HepG2 (cell line): Measurements from ENCODE around the gene TNFAIP8L2. TPM values are rescaled to one million over a fixed set of nuclear protein-coding genes. Genes with fewer than 3 reads are reported as not detected.

Source experiments
- ATAC-seq: fragments of 200-7000 bp; cut with Tn5 transposase; 3 replicates; pipeline ENCODE4 v1.9.1; 2020; ENCODE audit warnings: mild to moderate bottlenecking, moderate library complexity
- BruUV-seq: library from RNA; stranded (reverse); fragments of 400-500 nt; replicated peaks from 2 replicates; lab custom pipeline; 2021; lab: Mats Ljungman, UMichigan
- CTCF ChIA-PET: fragments of 300-600 bp; formaldehyde crosslinking; extraction: SDS; loops from one replicate; lab custom pipeline; 2021; ENCODE audit warnings: low total read pairs, inconsistent platforms, low intra/inter-chr PET ratio; lab: Yijun Ruan, JAX
- POLR2A ChIA-PET: fragments of 350-600 bp; sonication (Branson Sonifier 250); formaldehyde crosslinking; loops from one replicate; lab custom pipeline; 2020; ENCODE audit warnings: antibody characterized with exemption, inconsistent platforms; lab: Yijun Ruan, JAX
- DNase-seq: peaks from one replicate; pipeline ENCODE4 v3.0.0-alpha.2; 2015; ENCODE audit warnings: low spot score
- FAIRE-seq: peaks from 3 replicates; lab custom pipeline; 2011; peaks lifted over from hg19 to GRCh38; lab: Jason Lieb, UNC
- H2AFZ ChIP-seq: one replicate; pipeline ENCODE4 v1.6.1; 2011; ENCODE audit warnings: low read length, inconsistent platforms
- H3K27ac ChIP-seq: fragments of 300-600 bp; 3 replicates; pipeline ENCODE4 v1.8.0; 2011; ENCODE audit warnings: mixed run types, mild to moderate bottlenecking, mixed read lengths, low read length, inconsistent platforms; ENCODE audit not compliant: insufficient read depth; ENCODE audit errors: extremely low read length
- H3K27me3 ChIP-seq, 2 experiments: fragments of 200-600 bp in 1 of 2; 2 replicates in 1 of 2; 3 replicates in 1 of 2; pipeline versions ENCODE4 v1.6.0 to v1.8.0; 2011; ENCODE audit warnings: low read length in 2 of 2, mild to moderate bottlenecking in 2 of 2, moderate library complexity in 2 of 2, inconsistent platforms in 1 of 2; ENCODE audit not compliant: insufficient read depth in 2 of 2, control insufficient read depth in 1 of 2
- H3K36me3 ChIP-seq, 2 experiments: fragments of 200-600 bp in 1 of 2; replicated peaks in 1 of 2; 2 replicates in 1 of 2; 3 replicates in 1 of 2; pipeline versions ENCODE4 v1.5.1 to v1.8.0; 2011; ENCODE audit warnings: low read length in 2 of 2, inconsistent platforms in 1 of 2; ENCODE audit not compliant: insufficient read depth in 2 of 2, control insufficient read depth in 1 of 2
- H3K4me1 ChIP-seq: 2 replicates; pipeline ENCODE4 v1.5.1; 2012; ENCODE audit warnings: low read length, inconsistent platforms; ENCODE audit not compliant: insufficient read depth
- H3K4me2 ChIP-seq: 2 replicates; pipeline ENCODE4 v1.6.0; 2011; ENCODE audit warnings: low read depth, low read length, inconsistent platforms
- H3K4me3 ChIP-seq, 3 experiments: fragments of 200-600 bp in 1 of 3; sonication (generic), shearing (Covaris generic) in 1 of 3; replicated peaks in 1 of 3; 2 replicates each; pipeline ENCODE4 v1.5.1; 2011 to 2016; ENCODE audit warnings: low read length in 3 of 3, inconsistent platforms in 2 of 3, low read depth in 2 of 3, mild to moderate bottlenecking in 2 of 3, control low read depth in 1 of 3, mixed read lengths in 1 of 3; ENCODE audit not compliant: insufficient read depth in 1 of 3
- H3K79me2 ChIP-seq: one replicate; pipeline ENCODE4 v1.6.1; 2011; ENCODE audit warnings: low read length, inconsistent platforms; ENCODE audit not compliant: insufficient read depth
- H3K9ac ChIP-seq: 2 replicates; pipeline ENCODE4 v1.6.0; 2011; ENCODE audit warnings: mild to moderate bottlenecking, low read depth, low read length, inconsistent platforms; ENCODE audit not compliant: insufficient read depth
- H3K9me3 ChIP-seq: 2 replicates; pipeline ENCODE4 v1.5.1; 2012; ENCODE audit warnings: mild to moderate bottlenecking, low read length
- H4K20me1 ChIP-seq: 2 replicates; pipeline ENCODE4 v1.6.0; 2011; ENCODE audit warnings: inconsistent platforms, mild to moderate bottlenecking, low read length, moderate library complexity; ENCODE audit not compliant: insufficient read depth
- ATRX ChIP-seq: sonication (generic); formaldehyde crosslinking; IDR thresholded peaks from 2 replicates; pipeline ENCODE4 v1.4.0; 2020; ENCODE audit warnings: missing genetic modification reagents, borderline replicate concordance
- CBX5 ChIP-seq: sonication (generic); formaldehyde crosslinking; IDR thresholded peaks from 2 replicates; pipeline ENCODE4 v1.4.0; 2020; ENCODE audit warnings: missing genetic modification reagents, borderline replicate concordance
- DMAP1 ChIP-seq: IDR thresholded peaks from 2 replicates; pipeline ENCODE4 v1.6.1; 2016
- ETV6 ChIP-seq: sonication (generic); formaldehyde crosslinking; conservative IDR thresholded peaks from 2 replicates; pipeline ENCODE4 v1.4.0; 2020; ENCODE audit warnings: missing genetic modification reagents
- GZF1 ChIP-seq: sonication (generic); formaldehyde crosslinking; IDR thresholded peaks from 2 replicates; pipeline ENCODE4 v1.5.1; 2020; ENCODE audit warnings: mild to moderate bottlenecking, missing genetic modification reagents
- MED8 ChIP-seq: sonication (generic); formaldehyde crosslinking; IDR thresholded peaks from 2 replicates; pipeline ENCODE4 v1.8.1; 2023; ENCODE audit warnings: mild to moderate bottlenecking, missing genetic modification reagents; ENCODE audit not compliant: insufficient replicate concordance
- MTA3 ChIP-seq: sonication (generic); formaldehyde crosslinking; IDR thresholded peaks from 2 replicates; pipeline ENCODE4 v1.4.0; 2020; ENCODE audit warnings: missing genetic modification reagents
- SIN3B ChIP-seq: fragments of 150-350 bp; IDR thresholded peaks from 2 replicates; pipeline ENCODE4 v1.6.1; 2014; ENCODE audit warnings: low read length
- TFE3 ChIP-seq: IDR thresholded peaks from 2 replicates; pipeline ENCODE4 v1.6.1; 2016
- ZBTB21 ChIP-seq: sonication (generic); formaldehyde crosslinking; IDR thresholded peaks from 2 replicates; pipeline ENCODE4 v1.4.0; 2020; ENCODE audit warnings: missing genetic modification reagents
- ZNF232 ChIP-seq: sonication (generic); formaldehyde crosslinking; IDR thresholded peaks from 2 replicates; pipeline ENCODE4 v1.4.0; 2020; ENCODE audit warnings: missing genetic modification reagents, borderline replicate concordance
- ZNF530 ChIP-seq: sonication (generic); formaldehyde crosslinking; IDR thresholded peaks from 2 replicates; pipeline ENCODE4 v1.5.0; 2020; ENCODE audit warnings: low read depth, mild to moderate bottlenecking, missing genetic modification reagents
- ZNF609 ChIP-seq: sonication (generic); formaldehyde crosslinking; IDR thresholded peaks from 2 replicates; pipeline ENCODE4 v1.4.0; 2020; ENCODE audit warnings: mild to moderate bottlenecking, missing genetic modification reagents, borderline replicate concordance
- ZNF766 ChIP-seq: sonication (generic); formaldehyde crosslinking; IDR thresholded peaks from 2 replicates; pipeline ENCODE4 v1.5.0; 2020; ENCODE audit warnings: missing genetic modification reagents, borderline replicate concordance
- ZNF768 ChIP-seq: sonication (generic); formaldehyde crosslinking; IDR thresholded peaks from 2 replicates; pipeline ENCODE4 v1.4.0; 2020; ENCODE audit warnings: missing genetic modification reagents
- in situ Hi-C: cut with HindIII; loops from 2 replicates; pipeline ENCODE4 v1.10.0; 2017; ENCODE audit warnings: low pct_unique_long_range_greater_than_20kb; ENCODE audit not compliant: extremely low pct_ligation_motif_present
- intact Hi-C: fragments of 100-400 bp; cut with micrococcal nuclease; formaldehyde crosslinking; loops from one replicate; pipeline ENCODE4 v1.10.0; 2022; ENCODE audit not compliant: unreplicated experiment
- polyA plus RNA-seq, 8 experiments: library from polyadenylated mRNA; depleted of rRNA in 3 of 8; stranded (reverse) in 7 of 8; unstranded in 1 of 8; fragments of >200 nt; fragmentation: Illumina TruSeq in 4 of 8; extraction: Trizol in 4 of 8; gene quantifications; 2 replicates each; pipeline versions ENCODE4 v1.2.1 to v1.2.3, GENCODE V29; 2011 to 2016; ENCODE audit warnings: low read depth in 4 of 8, missing spikeins in 1 of 8, mixed read lengths in 1 of 8; ENCODE audit not compliant: insufficient read depth in 1 of 8
- total RNA-seq, 5 experiments: library from RNA; depleted of rRNA; stranded (reverse); fragments of >200 nt; fragmentation: Illumina TruSeq; extraction: Trizol; gene quantifications; 2 replicates each; pipeline ENCODE4 v1.2.3, GENCODE V29; 2016; ENCODE audit warnings: low read depth in 1 of 5

The TNFAIP8L2 gene
- total and polyA plus RNA-seq, 2 of the 13 experiments (the other 11 are each of a cell fraction or from before 2014, with no cell fraction given): not detected

- no TSS peak for BruUV-seq
- DNase-seq (no peak), ATAC-seq (no peak), FAIRE-seq (no peak)
- Histone ChIP-seq H3K9ac (no peak overlapping the region), H3K79me2 (no peaks in the 10 kb centered on the region), H3K4me2 (no peak overlapping the region), H4K20me1 (no peaks in the 10 kb centered on the region), H2AFZ (no peak overlapping the region), H3K36me3 (peaks cover 12 to 18% of the 10 kb centered on the region in 2 experiments), H3K9me3 (no peaks in the 10 kb centered on the region), H3K27me3 (no peaks in the 10 kb centered on the region), H3K4me1 (peaks cover 7% of the 10 kb centered on the region)
- in situ Hi-C loops: loop anchor here (5.0 kb wide), 1 partner anchor 62 kb away; no protein-coding TSS in a partner anchor
- ChIA-PET CTCF (no interaction called here), POLR2A (no interaction called here)
- intact Hi-C loops: no loop called here
- TF ChIP-seq ZBTB21 (CRISPR knock-in tag) (no peak), MED8 (CRISPR knock-in tag) (no peak), MTA3 (CRISPR knock-in tag) (no peak), ZNF232 (CRISPR knock-in tag) (no peak), GZF1 (no peak), ZNF766 (no peak), ETV6 (CRISPR knock-in tag) (no peak), ZNF609 (CRISPR knock-in tag) (no peak), SIN3B (no peak), ZNF530 (CRISPR knock-in tag) (no peak), DMAP1 (no peak), CBX5 (CRISPR knock-in tag) (no peak), ZNF768 (CRISPR knock-in tag) (no peak), ATRX (CRISPR knock-in tag) (no peak), TFE3 (CRISPR knock-in tag) (no peak)
- TF ChIP-seq, all 625 proteins: peak for 0
- no peak overlapping the region for H3K4me3 ChIP-seq
- H3K27ac ChIP-seq: no peak overlapping the region
Observed at GRCh38 chr1:151159373-151159772, 2.9 kb downstream of the TNFAIP8L2 start.
